PC-9 (cell line): ENCODE measurements around the gene ASIP.

Source experiments
- EZH2 ChIP-seq: fragments of 200-600 bp; sonication (generic); IDR thresholded peaks from 2 replicates; pipeline ENCODE4 v1.8.0; 2017; ENCODE audit warnings: antibody characterized with exemption, low read depth
- TF ChIP-seq, protein P1 (sequence below): fragments of 200-600 bp; sonication (generic); conservative IDR thresholded peaks from 2 replicates; pipeline ENCODE4 v1.6.1; 2017; ENCODE audit warnings: mixed run types, antibody characterized with exemption, mild to moderate bottlenecking, moderate library complexity

DNA sequence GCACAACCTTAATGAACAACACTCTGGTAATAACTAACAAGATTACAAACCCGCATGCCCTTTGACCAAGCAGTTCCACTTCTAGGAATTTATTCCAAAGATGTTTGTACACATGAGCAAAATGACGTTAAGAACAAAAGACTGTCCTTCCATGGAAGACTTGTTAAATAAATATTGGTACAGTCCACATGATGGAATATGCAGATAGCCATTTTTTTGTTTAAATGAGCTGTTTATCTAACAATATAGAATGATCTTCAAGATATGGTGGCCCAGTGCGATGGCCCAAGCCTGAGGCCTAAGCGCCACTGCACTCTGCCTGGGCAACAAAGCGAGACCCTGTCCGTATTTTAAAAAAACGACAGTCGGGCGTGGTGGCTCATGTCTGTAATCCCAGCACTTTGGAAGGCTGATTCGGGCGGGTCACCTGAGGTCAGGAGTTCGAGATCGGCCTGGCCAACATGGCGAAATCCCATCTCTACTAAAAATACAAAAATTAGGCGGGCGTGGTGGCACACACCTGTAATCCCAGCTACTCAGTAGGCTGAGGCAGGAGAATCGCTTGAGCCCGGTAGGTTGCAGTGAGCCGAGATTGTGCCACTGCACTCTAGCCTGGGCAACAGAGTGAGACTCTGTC is 69.4 kb downstream of the ASIP start:
- TF ChIP-seq, protein P1, sequence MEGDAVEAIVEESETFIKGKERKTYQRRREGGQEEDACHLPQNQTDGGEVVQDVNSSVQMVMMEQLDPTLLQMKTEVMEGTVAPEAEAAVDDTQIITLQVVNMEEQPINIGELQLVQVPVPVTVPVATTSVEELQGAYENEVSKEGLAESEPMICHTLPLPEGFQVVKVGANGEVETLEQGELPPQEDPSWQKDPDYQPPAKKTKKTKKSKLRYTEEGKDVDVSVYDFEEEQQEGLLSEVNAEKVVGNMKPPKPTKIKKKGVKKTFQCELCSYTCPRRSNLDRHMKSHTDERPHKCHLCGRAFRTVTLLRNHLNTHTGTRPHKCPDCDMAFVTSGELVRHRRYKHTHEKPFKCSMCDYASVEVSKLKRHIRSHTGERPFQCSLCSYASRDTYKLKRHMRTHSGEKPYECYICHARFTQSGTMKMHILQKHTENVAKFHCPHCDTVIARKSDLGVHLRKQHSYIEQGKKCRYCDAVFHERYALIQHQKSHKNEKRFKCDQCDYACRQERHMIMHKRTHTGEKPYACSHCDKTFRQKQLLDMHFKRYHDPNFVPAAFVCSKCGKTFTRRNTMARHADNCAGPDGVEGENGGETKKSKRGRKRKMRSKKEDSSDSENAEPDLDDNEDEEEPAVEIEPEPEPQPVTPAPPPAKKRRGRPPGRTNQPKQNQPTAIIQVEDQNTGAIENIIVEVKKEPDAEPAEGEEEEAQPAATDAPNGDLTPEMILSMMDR = no peak
- TF ChIP-seq EZH2 = no peak
